K562 (cell line): Measurements from ENCODE around the gene HMGA1. TPM values are rescaled to one million over a fixed set of nuclear protein-coding genes. Genes with fewer than 3 reads are reported as not detected.

Source experiments
- BMI1 ChIP-seq: fragments of 150-350 bp; IDR thresholded peaks from 2 replicates; pipeline ENCODE4 v1.6.1; 2014; ENCODE audit warnings: low read length
- KAT7 ChIP-seq: sonication (generic); formaldehyde crosslinking; IDR thresholded peaks from 2 replicates; pipeline ENCODE4 v1.8.0; 2022; ENCODE audit warnings: missing genetic modification reagents, mild to moderate bottlenecking, borderline replicate concordance
- MTA1 ChIP-seq: fragments of 450-650 bp; IDR thresholded peaks from 2 replicates; pipeline ENCODE4 v1.6.1; 2017; ENCODE audit warnings: borderline replicate concordance
- NFXL1 ChIP-seq: fragments of 450-650 bp; formaldehyde crosslinking; IDR thresholded peaks from 2 replicates; pipeline ENCODE4 v1.4.0; 2021; ENCODE audit warnings: mild to moderate bottlenecking
- PCBP2 ChIP-seq: fragments of 200-400 bp; formaldehyde crosslinking; IDR thresholded peaks from 2 replicates; pipeline ENCODE4 v1.6.1; 2018; ENCODE audit warnings: low read length, low read depth, mild to moderate bottlenecking, moderate library complexity; ENCODE audit not compliant: poor library complexity, severe bottlenecking
- PML ChIP-seq: IDR thresholded peaks from 2 replicates; pipeline ENCODE4 v1.6.1; 2012; ENCODE audit warnings: low read length, inconsistent platforms
- SMC3 ChIP-seq: conservative IDR thresholded peaks from 2 replicates; pipeline ENCODE4 v1.6.1; 2011; ENCODE audit warnings: low read depth, low read length, improper control_type of control experiment; ENCODE audit not compliant: insufficient read depth
- TCF3 ChIP-seq: sonication (generic); formaldehyde crosslinking; IDR thresholded peaks from 2 replicates; pipeline ENCODE4 v1.4.0; 2020; ENCODE audit warnings: mild to moderate bottlenecking, missing genetic modification reagents
- TCF7L2 ChIP-seq: fragments of 150-350 bp; IDR thresholded peaks from 2 replicates; pipeline ENCODE4 v1.6.1; 2016; ENCODE audit warnings: low read depth, mild to moderate bottlenecking, low read length, moderate library complexity
- TCFL5 ChIP-seq: fragments of 250-450 bp; sonication (Bioruptor Pico); conservative IDR thresholded peaks from 2 replicates; pipeline ENCODE4 v1.6.1; 2021; ENCODE audit warnings: mild to moderate bottlenecking, moderate library complexity, matching md5 sums
- ZNF212 ChIP-seq: fragments of 450-650 bp; formaldehyde crosslinking; IDR thresholded peaks from 2 replicates; pipeline ENCODE4 v1.4.0; 2020; ENCODE audit warnings: mild to moderate bottlenecking
- ZNF239 ChIP-seq: fragments of 250-450 bp; sonication (Bioruptor Pico); IDR thresholded peaks from 2 replicates; pipeline ENCODE4 v1.4.0; 2020; ENCODE audit warnings: mild to moderate bottlenecking
- ZNF24 ChIP-seq: fragments of 450-650 bp; IDR thresholded peaks from 2 replicates; pipeline ENCODE4 v1.6.1; 2016
- ZNF707 ChIP-seq: fragments of 250-450 bp; sonication (Bioruptor Pico); conservative IDR thresholded peaks from 2 replicates; pipeline ENCODE4 v1.8.0; 2022; ENCODE audit warnings: inconsistent platforms, mild to moderate bottlenecking, moderate library complexity
- ZNF778 ChIP-seq: fragments of 450-650 bp; formaldehyde crosslinking; IDR thresholded peaks from 2 replicates; pipeline ENCODE4 v1.4.0; 2020; ENCODE audit warnings: mild to moderate bottlenecking, moderate library complexity
- ZSCAN32 ChIP-seq: fragments of 450-650 bp; formaldehyde crosslinking; IDR thresholded peaks from 2 replicates; pipeline ENCODE4 v1.4.0; 2020; ENCODE audit warnings: mild to moderate bottlenecking, moderate library complexity
- polyA plus RNA-seq, 8 experiments: library from polyadenylated mRNA; depleted of rRNA in 4 of 8; stranded (reverse) in 5 of 8; unstranded in 3 of 8; fragments of >200 nt; fragmentation: Nextera tagmentation in 2 of 8; fragmentation: Illumina TruSeq in 1 of 8; extraction: Ambion mirVana in 2 of 8; extraction: Trizol in 1 of 8; gene quantifications; 2 replicates each; pipeline versions ENCODE4 v1.2.1 to v1.2.3, GENCODE V29; 2011 to 2014; ENCODE audit warnings: inconsistent platforms in 1 of 8, missing spikeins in 1 of 8
- total RNA-seq, 7 experiments: library from RNA; depleted of rRNA in 6 of 7; stranded (reverse); fragments of >200 nt in 6 of 7; fragmentation: Illumina TruSeq in 2 of 7; extraction: Trizol in 2 of 7; gene quantifications; 2 replicates each; pipeline versions ENCODE4 v1.2.1 to v1.2.3, GENCODE V29; 2011 to 2021; ENCODE audit warnings: low replicate concordance in 1 of 7
- TF ChIP-seq, protein P1 (sequence below): conservative IDR thresholded peaks from 2 replicates; pipeline ENCODE4 v1.6.1; 2011; ENCODE audit warnings: low read depth, mild to moderate bottlenecking, low read length; ENCODE audit not compliant: control insufficient read depth
- TF ChIP-seq, protein P2 (sequence below): sonication (generic); formaldehyde crosslinking; IDR thresholded peaks from 2 replicates; pipeline ENCODE4 v1.8.0; 2022; ENCODE audit warnings: mild to moderate bottlenecking, missing genetic modification reagents
- TF ChIP-seq, protein P3 (sequence below), 3 experiments: fragments of 200-800 bp in 1 of 3; sonication (Bioruptor generic) in 1 of 3; sonication (generic) in 1 of 3; formaldehyde crosslinking in 1 of 3; IDR thresholded peaks; 2 replicates each; pipeline versions ENCODE4 v1.6.1 to v1.8.0; 2016 to 2022; ENCODE audit warnings: mild to moderate bottlenecking in 2 of 3, missing compliant biosample characterization in 2 of 3, missing genetic modification characterization in 2 of 3, missing genetic modification reagents in 1 of 3
- TF ChIP-seq, protein P4 (sequence below): sonication (generic); IDR thresholded peaks from 2 replicates; pipeline ENCODE4 v1.6.1; 2016

Gene HMGA1
- total and polyA plus RNA-seq, 9 of the 15 experiments (the other 6 are each of a cell fraction or from before 2014, with no cell fraction given) = 27.8 to 1,947 (median 594) TPM

DNA sequence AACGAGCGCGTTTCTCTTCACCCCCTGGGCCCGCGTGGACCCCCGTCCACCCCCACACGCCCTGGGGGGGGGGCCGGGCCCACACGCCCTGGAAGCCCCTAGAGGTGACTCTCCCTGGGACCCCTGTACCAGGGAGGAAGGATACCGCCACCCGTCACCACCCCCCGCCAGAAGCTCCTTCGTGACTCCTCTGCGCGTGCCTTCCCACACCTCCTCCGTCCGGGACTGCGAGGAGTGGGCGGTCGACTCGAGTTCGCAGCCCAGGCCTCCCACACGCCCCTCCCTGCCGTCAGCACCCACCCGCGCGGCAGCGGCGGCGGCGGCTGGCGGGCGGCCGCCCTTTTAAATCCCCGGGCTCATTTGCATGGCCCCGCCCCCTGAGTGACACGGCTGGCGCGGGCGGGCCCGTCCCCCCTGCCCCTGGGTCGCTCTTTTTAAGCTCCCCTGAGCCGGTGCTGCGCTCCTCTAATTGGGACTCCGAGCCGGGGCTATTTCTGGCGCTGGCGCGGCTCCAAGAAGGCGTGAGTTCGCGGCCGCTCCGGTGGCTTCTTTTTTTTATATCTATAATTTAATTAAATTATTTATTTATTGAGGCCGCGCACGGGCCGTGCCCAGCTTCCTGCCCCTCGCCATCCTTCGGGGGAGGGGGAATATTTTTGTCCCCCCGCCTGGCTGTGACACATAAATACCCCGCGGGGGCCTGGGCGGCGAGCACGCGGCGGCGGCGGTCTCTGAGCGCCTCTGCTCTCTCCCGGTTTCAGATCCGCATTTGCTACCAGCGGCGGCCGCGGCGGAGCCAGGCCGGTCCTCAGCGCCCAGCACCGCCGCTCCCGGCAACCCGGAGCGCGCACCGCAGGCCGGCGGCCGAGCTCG, at the start of gene HMGA1 (continued):
- no peak; the same call in 1 of the 2 replicates for TF ChIP-seq KAT7 (CRISPR knock-in tag)
- no peak; the same call in 1 of the 2 replicates for TF ChIP-seq ZNF239 (CRISPR knock-in tag)
- no peak for TF ChIP-seq TCF7L2
- peak; percentile 59 for TF ChIP-seq MTA1
- TF ChIP-seq, protein P1, sequence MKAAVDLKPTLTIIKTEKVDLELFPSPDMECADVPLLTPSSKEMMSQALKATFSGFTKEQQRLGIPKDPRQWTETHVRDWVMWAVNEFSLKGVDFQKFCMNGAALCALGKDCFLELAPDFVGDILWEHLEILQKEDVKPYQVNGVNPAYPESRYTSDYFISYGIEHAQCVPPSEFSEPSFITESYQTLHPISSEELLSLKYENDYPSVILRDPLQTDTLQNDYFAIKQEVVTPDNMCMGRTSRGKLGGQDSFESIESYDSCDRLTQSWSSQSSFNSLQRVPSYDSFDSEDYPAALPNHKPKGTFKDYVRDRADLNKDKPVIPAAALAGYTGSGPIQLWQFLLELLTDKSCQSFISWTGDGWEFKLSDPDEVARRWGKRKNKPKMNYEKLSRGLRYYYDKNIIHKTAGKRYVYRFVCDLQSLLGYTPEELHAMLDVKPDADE = peak; percentile 77; the same call in 1 of the 2 replicates
- no peak for TF ChIP-seq ZNF24
- no peak for TF ChIP-seq SMC3
- TF ChIP-seq, protein P2, sequence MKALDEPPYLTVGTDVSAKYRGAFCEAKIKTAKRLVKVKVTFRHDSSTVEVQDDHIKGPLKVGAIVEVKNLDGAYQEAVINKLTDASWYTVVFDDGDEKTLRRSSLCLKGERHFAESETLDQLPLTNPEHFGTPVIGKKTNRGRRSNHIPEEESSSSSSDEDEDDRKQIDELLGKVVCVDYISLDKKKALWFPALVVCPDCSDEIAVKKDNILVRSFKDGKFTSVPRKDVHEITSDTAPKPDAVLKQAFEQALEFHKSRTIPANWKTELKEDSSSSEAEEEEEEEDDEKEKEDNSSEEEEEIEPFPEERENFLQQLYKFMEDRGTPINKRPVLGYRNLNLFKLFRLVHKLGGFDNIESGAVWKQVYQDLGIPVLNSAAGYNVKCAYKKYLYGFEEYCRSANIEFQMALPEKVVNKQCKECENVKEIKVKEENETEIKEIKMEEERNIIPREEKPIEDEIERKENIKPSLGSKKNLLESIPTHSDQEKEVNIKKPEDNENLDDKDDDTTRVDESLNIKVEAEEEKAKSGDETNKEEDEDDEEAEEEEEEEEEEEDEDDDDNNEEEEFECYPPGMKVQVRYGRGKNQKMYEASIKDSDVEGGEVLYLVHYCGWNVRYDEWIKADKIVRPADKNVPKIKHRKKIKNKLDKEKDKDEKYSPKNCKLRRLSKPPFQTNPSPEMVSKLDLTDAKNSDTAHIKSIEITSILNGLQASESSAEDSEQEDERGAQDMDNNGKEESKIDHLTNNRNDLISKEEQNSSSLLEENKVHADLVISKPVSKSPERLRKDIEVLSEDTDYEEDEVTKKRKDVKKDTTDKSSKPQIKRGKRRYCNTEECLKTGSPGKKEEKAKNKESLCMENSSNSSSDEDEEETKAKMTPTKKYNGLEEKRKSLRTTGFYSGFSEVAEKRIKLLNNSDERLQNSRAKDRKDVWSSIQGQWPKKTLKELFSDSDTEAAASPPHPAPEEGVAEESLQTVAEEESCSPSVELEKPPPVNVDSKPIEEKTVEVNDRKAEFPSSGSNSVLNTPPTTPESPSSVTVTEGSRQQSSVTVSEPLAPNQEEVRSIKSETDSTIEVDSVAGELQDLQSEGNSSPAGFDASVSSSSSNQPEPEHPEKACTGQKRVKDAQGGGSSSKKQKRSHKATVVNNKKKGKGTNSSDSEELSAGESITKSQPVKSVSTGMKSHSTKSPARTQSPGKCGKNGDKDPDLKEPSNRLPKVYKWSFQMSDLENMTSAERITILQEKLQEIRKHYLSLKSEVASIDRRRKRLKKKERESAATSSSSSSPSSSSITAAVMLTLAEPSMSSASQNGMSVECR = peak; percentile 56; the same call in 1 of the 2 replicates
- TF ChIP-seq PCBP2 = peak; percentile 96
- TF ChIP-seq TCFL5 (CRISPR knock-in tag) = no peak
- TF ChIP-seq ZNF778 = no peak
- no peak for TF ChIP-seq TCF3
- TF ChIP-seq PML = peak; percentile 96
- TF ChIP-seq ZNF212 (CRISPR knock-in tag) = 0 out of 2 replicates have a peak, but pooled peaks have one; percentile 33
- TF ChIP-seq, protein P3, sequence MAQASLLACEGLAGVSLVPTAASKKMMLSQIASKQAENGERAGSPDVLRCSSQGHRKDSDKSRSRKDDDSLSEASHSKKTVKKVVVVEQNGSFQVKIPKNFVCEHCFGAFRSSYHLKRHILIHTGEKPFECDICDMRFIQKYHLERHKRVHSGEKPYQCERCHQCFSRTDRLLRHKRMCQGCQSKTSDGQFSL (CRISPR knock-in tag; IDR thresholded peaks at IDR 0.05) = peak; percentile 84
- TF ChIP-seq, protein P3 (tag; IDR thresholded peaks at IDR 0.05) = peak in 1 of 2 experiments; percentile 56; a peak in 1 of 4 replicates
- 0 out of 2 replicates have a peak, but pooled peaks have one; percentile 3 for TF ChIP-seq NFXL1
- TF ChIP-seq ZSCAN32 (CRISPR knock-in tag) = 0 out of 2 replicates have a peak, but pooled peaks have one; percentile 39
- TF ChIP-seq BMI1 = no peak
- TF ChIP-seq, protein P4, sequence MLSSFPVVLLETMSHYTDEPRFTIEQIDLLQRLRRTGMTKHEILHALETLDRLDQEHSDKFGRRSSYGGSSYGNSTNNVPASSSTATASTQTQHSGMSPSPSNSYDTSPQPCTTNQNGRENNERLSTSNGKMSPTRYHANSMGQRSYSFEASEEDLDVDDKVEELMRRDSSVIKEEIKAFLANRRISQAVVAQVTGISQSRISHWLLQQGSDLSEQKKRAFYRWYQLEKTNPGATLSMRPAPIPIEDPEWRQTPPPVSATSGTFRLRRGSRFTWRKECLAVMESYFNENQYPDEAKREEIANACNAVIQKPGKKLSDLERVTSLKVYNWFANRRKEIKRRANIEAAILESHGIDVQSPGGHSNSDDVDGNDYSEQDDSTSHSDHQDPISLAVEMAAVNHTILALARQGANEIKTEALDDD = no peak
- no peak for TF ChIP-seq ZNF707 (CRISPR knock-in tag)
